NCI-H345 treated with DMSO at 0.1 percent for 48 hours (cell line): ENCODE data around the gene NR5A1.

Experiments
- DNase-seq: peaks from one replicate; lab custom pipeline; 2025; ENCODE audit not compliant: unreplicated experiment; lab: John Stamatoyannopoulos, UW

Gene NR5A1

GRCh38 chr9:124467410-124468060, 39.7 kb downstream of the NR5A1 start:
- DNase-seq, result no peak

GRCh38 chr9:124465736-124466135, 41.5 kb downstream of the NR5A1 start:
- DNase-seq, result no peak

GRCh38 chr9:124462739-124463138, 44.5 kb downstream of the NR5A1 start:
- DNase-seq, result no peak

- DNase-seq, result no peak
These were observed 48.8 kb downstream of the NR5A1 start for GRCh38 chr9:124458441-124458840.

GRCh38 chr9:124457887-124458431, 49.2 kb downstream of the NR5A1 start:
- no peak for DNase-seq

GRCh38 chr9:124457079-124457886, 49.9 kb downstream of the NR5A1 start:
- DNase-seq, result no peak

- DNase-seq, result no peak
These were observed 50.7 kb downstream of the NR5A1 start for GRCh38 chr9:124456341-124457078.

GRCh38 chr9:124455820-124456219, 51.4 kb downstream of the NR5A1 start:
- DNase-seq, result no peak

- no peak for DNase-seq
These were observed 52.3 kb downstream of the NR5A1 start for GRCh38 chr9:124454791-124455443.

- DNase-seq, result no peak
These were observed 52.9 kb downstream of the NR5A1 start for GRCh38 chr9:124454296-124454695.

GRCh38 chr9:124453586-124454191, 53.5 kb downstream of the NR5A1 start:
- DNase-seq, result no peak

- DNase-seq, result no peak
These were observed 54.2 kb downstream of the NR5A1 start for GRCh38 chr9:124452841-124453585.

- no peak for DNase-seq
These were observed 54.9 kb downstream of the NR5A1 start for GRCh38 chr9:124452326-124452725.

GRCh38 chr9:124450931-124451661, 56.1 kb downstream of the NR5A1 start:
- no peak for DNase-seq

GRCh38 chr9:124450241-124450924, 56.8 kb downstream of the NR5A1 start, which contains the start of gene ADGRD2:
TSS of gene ADGRD2 (plus strand) at chr9:124450451. CDS start at chr9:124451667, 1,216 bp downstream.
- peak; percentile 43 for DNase-seq

GRCh38 chr9:124449381-124450151, 57.6 kb downstream of the NR5A1 start:
- no peak for DNase-seq

- no peak for DNase-seq
These were observed 59.2 kb downstream of the NR5A1 start for GRCh38 chr9:124448019-124448418.

- no peak for DNase-seq
These were observed 59.9 kb downstream of the NR5A1 start for GRCh38 chr9:124447297-124447661.
